NCI-H1436 (cell line): ENCODE results near the gene TMCC2.

ENCODE experiments used
- DNase-seq: peaks from one replicate; lab custom pipeline; 2025; lab: John Stamatoyannopoulos, UW

TMCC2 gene

GRCh38 chr1:205241366-205242030 lies 13.8 kb downstream of the TMCC2 start:
- no peak for DNase-seq

- no peak for DNase-seq
These were observed 15.8 kb downstream of the TMCC2 start for GRCh38 chr1:205243350-205244191.

GRCh38 chr1:205244384-205244783 lies 16.6 kb downstream of the TMCC2 start:
- DNase-seq, result no peak

- no peak for DNase-seq
These were observed 17.4 kb downstream of the TMCC2 start for GRCh38 chr1:205245096-205245495.

- DNase-seq, result no peak
These were observed 18.8 kb downstream of the TMCC2 start for GRCh38 chr1:205246351-205247119.

GRCh38 chr1:205247130-205247921 lies 19.6 kb downstream of the TMCC2 start:
- DNase-seq, result no peak

- DNase-seq, result no peak
These were observed 21.3 kb downstream of the TMCC2 start for GRCh38 chr1:205248793-205249601.

- no peak for DNase-seq
These were observed 21.9 kb downstream of the TMCC2 start for GRCh38 chr1:205249651-205250050.

- DNase-seq, result no peak
These were observed 23.0 kb downstream of the TMCC2 start for GRCh38 chr1:205250699-205251098.

GRCh38 chr1:205251576-205251975 lies 23.8 kb downstream of the TMCC2 start:
- DNase-seq, result no peak

GRCh38 chr1:205255941-205256780 lies 28.4 kb downstream of the TMCC2 start:
- DNase-seq, result peak; percentile 82

GRCh38 chr1:205256951-205257625 lies 29.3 kb downstream of the TMCC2 start:
- no peak for DNase-seq

GRCh38 chr1:205257735-205258134 lies 30.0 kb downstream of the TMCC2 start:
- DNase-seq, result no peak

GRCh38 chr1:205258261-205258691 lies 30.5 kb downstream of the TMCC2 start:
- no peak for DNase-seq

GRCh38 chr1:205258719-205259118 lies 31.0 kb downstream of the TMCC2 start:
- no peak for DNase-seq

- DNase-seq, result no peak
These were observed 31.6 kb downstream of the TMCC2 start for GRCh38 chr1:205259324-205259832.

- no peak for DNase-seq
These were observed 32.3 kb downstream of the TMCC2 start for GRCh38 chr1:205259998-205260397.

GRCh38 chr1:205260948-205261732 lies 33.4 kb downstream of the TMCC2 start:
- no peak for DNase-seq
